Lower leg skin (tissue), 3 donors: ENCODE results near the gene ITSN1.

ENCODE experiments used
- CTCF ChIP-seq, 3 donors: fragments of 450-650 bp; IDR thresholded peaks; one replicate each; pipeline ENCODE4 v1.5.1; 2016; ENCODE audit warnings: antibody characterized with exemption in 3 of 3, mild to moderate bottlenecking in 3 of 3, moderate library complexity in 2 of 3
- POLR2A ChIP-seq, 2 donors: fragments of 450-650 bp; IDR thresholded peaks; one replicate each; pipeline ENCODE4 v1.6.1; 2016 to 2017; ENCODE audit warnings: antibody characterized with exemption in 2 of 2, mild to moderate bottlenecking in 1 of 2, moderate library complexity in 1 of 2

GRCh38 chr21:33852485-33852884 lies 210.2 kb downstream of the ITSN1 start:
- no peak for TF ChIP-seq CTCF (IDR thresholded peaks at IDR 0.05)
- TF ChIP-seq POLR2A (IDR thresholded peaks at IDR 0.05): no peak
